HepG2 (cell line): ENCODE data around the gene RPL3. TPM values are rescaled to one million over a fixed set of nuclear protein-coding genes. Genes with fewer than 3 reads are reported as not detected.

Experiments used
- GPBP1L1 ChIP-seq: sonication (generic); formaldehyde crosslinking; IDR thresholded peaks from 2 replicates; pipeline ENCODE4 v1.5.0; 2020; ENCODE audit warnings: mild to moderate bottlenecking, missing genetic modification reagents
- HNF4A ChIP-seq: sonication (generic); formaldehyde crosslinking; IDR thresholded peaks from 2 replicates; pipeline ENCODE4 v1.4.0; 2020; ENCODE audit warnings: missing genetic modification reagents
- HNRNPUL1 ChIP-seq: fragments of 200-400 bp; formaldehyde crosslinking; IDR thresholded peaks from 2 replicates; pipeline ENCODE4 v1.6.1; 2017; ENCODE audit warnings: low read depth, mild to moderate bottlenecking, low read length, moderate library complexity
- LRRFIP1 ChIP-seq: sonication (generic); formaldehyde crosslinking; conservative IDR thresholded peaks from 2 replicates; pipeline ENCODE4 v1.4.0; 2020; ENCODE audit warnings: missing genetic modification reagents
- MYC ChIP-seq: sonication (generic); formaldehyde crosslinking; IDR thresholded peaks from 2 replicates; pipeline ENCODE4 v1.9.0; 2021; ENCODE audit warnings: missing genetic modification reagents, borderline replicate concordance
- NBN ChIP-seq: fragments of 450-650 bp; conservative IDR thresholded peaks from 2 replicates; pipeline ENCODE4 v1.6.1; 2017
- NKX3-1 ChIP-seq: sonication (generic); formaldehyde crosslinking; IDR thresholded peaks from 2 replicates; pipeline ENCODE4 v1.5.0; 2020; ENCODE audit warnings: missing genetic modification reagents
- PHF8 ChIP-seq: sonication (generic); formaldehyde crosslinking; IDR thresholded peaks from 2 replicates; pipeline ENCODE4 v1.5.0; 2020; ENCODE audit warnings: missing genetic modification reagents
- SAP130 ChIP-seq: IDR thresholded peaks from 2 replicates; pipeline ENCODE4 v1.6.1; 2016; ENCODE audit warnings: low read depth
- SNAPC5 ChIP-seq: sonication (generic); formaldehyde crosslinking; IDR thresholded peaks from 2 replicates; pipeline ENCODE4 v1.8.1; 2023; ENCODE audit warnings: mild to moderate bottlenecking, missing genetic modification reagents, borderline replicate concordance
- TARDBP ChIP-seq: sonication (generic); formaldehyde crosslinking; IDR thresholded peaks from 2 replicates; pipeline ENCODE4 v1.8.0; 2022; ENCODE audit warnings: mild to moderate bottlenecking, missing genetic modification reagents
- TBP ChIP-seq: sonication (generic); formaldehyde crosslinking; IDR thresholded peaks from 2 replicates; pipeline ENCODE4 v1.5.0; 2020; ENCODE audit warnings: missing genetic modification reagents
- THAP11 ChIP-seq: IDR thresholded peaks from 2 replicates; pipeline ENCODE4 v1.6.1; 2016; ENCODE audit warnings: missing biosample characterization, missing genetic modification reagents
- ZBTB20 ChIP-seq: sonication (generic); formaldehyde crosslinking; IDR thresholded peaks from 2 replicates; pipeline ENCODE4 v1.8.1; 2023; ENCODE audit warnings: missing genetic modification reagents, low read depth, mild to moderate bottlenecking, borderline replicate concordance
- ZFP41 ChIP-seq: sonication (generic); formaldehyde crosslinking; IDR thresholded peaks from 2 replicates; pipeline ENCODE4 v1.4.0; 2020; ENCODE audit warnings: mild to moderate bottlenecking, missing genetic modification reagents, borderline replicate concordance
- ZNF296 ChIP-seq: sonication (generic); formaldehyde crosslinking; conservative IDR thresholded peaks from 2 replicates; pipeline ENCODE4 v1.5.0; 2020; ENCODE audit warnings: mild to moderate bottlenecking, missing genetic modification reagents
- ZNF639 ChIP-seq: conservative IDR thresholded peaks from 2 replicates; pipeline ENCODE4 v1.6.1; 2018; ENCODE audit warnings: missing genetic modification reagents
- ZNF687 ChIP-seq: sonication (generic); formaldehyde crosslinking; IDR thresholded peaks from 2 replicates; pipeline ENCODE4 v1.5.1; 2020; ENCODE audit warnings: mild to moderate bottlenecking, missing genetic modification reagents, moderate library complexity
- ZNF879 ChIP-seq: sonication (generic); formaldehyde crosslinking; IDR thresholded peaks from 2 replicates; pipeline ENCODE4 v1.8.1; 2023; ENCODE audit warnings: missing genetic modification reagents
- polyA plus RNA-seq, 8 experiments: library from polyadenylated mRNA; depleted of rRNA in 3 of 8; stranded (reverse) in 7 of 8; unstranded in 1 of 8; fragments of >200 nt; fragmentation: Illumina TruSeq in 4 of 8; extraction: Trizol in 4 of 8; gene quantifications; 2 replicates each; pipeline versions ENCODE4 v1.2.1 to v1.2.3, GENCODE V29; 2011 to 2016; ENCODE audit warnings: low read depth in 4 of 8, missing spikeins in 1 of 8, mixed read lengths in 1 of 8; ENCODE audit not compliant: insufficient read depth in 1 of 8
- total RNA-seq, 5 experiments: library from RNA; depleted of rRNA; stranded (reverse); fragments of >200 nt; fragmentation: Illumina TruSeq; extraction: Trizol; gene quantifications; 2 replicates each; pipeline ENCODE4 v1.2.3, GENCODE V29; 2016; ENCODE audit warnings: low read depth in 1 of 5

RPL3 gene
- total and polyA plus RNA-seq, 2 of the 13 experiments (the other 11 are each of a cell fraction or from before 2014, with no cell fraction given), result 1,051 to 3,279 TPM

- no peak for TF ChIP-seq TARDBP (CRISPR knock-in tag)
- no peak for TF ChIP-seq HNRNPUL1
- no peak for TF ChIP-seq ZFP41 (CRISPR knock-in tag)
- TF ChIP-seq THAP11 (CRISPR knock-in tag), result no peak
- no peak for TF ChIP-seq ZNF879 (CRISPR knock-in tag)
- no peak for TF ChIP-seq ZNF639 (CRISPR knock-in tag)
- TF ChIP-seq LRRFIP1, result no peak
- no peak for TF ChIP-seq MYC (CRISPR knock-in tag)
- TF ChIP-seq HNF4A (CRISPR knock-in tag), result 0 out of 2 replicates have a peak, but pooled peaks have one; percentile 4
- TF ChIP-seq ZBTB20, result no peak
- no peak for TF ChIP-seq SNAPC5 (CRISPR knock-in tag)
- TF ChIP-seq NKX3-1, result no peak
- no peak for TF ChIP-seq PHF8 (CRISPR knock-in tag)
- TF ChIP-seq GPBP1L1, result no peak
- TF ChIP-seq ZNF296 (CRISPR knock-in tag), result no peak
- TF ChIP-seq NBN, result no peak
- no peak for TF ChIP-seq ZNF687
- no peak for TF ChIP-seq TBP (CRISPR knock-in tag)
- TF ChIP-seq SAP130, result no peak
These were observed 22.4 kb downstream of the RPL3 start (continued) for GRCh38 chr22:39296981-39297489.
